HG03575 (cell line): Measurements from ENCODE around the gene MPV17.
"Not testable (repeated sequence)": the region's sequence is repeated elsewhere in the genome, so short reads cannot be mapped to it uniquely, and the experiment has no call there.

Experiments used
- ATAC-seq: cut with Tn5 transposase; IDR thresholded peaks from one replicate; pipeline ENCODE4 v1.9.1; 2021; ENCODE audit not compliant: unreplicated experiment, insufficient number of reproducible peaks, low FRiP score; ENCODE audit errors: extremely low read depth

The MPV17 gene

GRCh38 chr2:27324720-27325119 is 1.8 kb upstream of the MPV17 start:
- ATAC-seq = no peak

DNA sequence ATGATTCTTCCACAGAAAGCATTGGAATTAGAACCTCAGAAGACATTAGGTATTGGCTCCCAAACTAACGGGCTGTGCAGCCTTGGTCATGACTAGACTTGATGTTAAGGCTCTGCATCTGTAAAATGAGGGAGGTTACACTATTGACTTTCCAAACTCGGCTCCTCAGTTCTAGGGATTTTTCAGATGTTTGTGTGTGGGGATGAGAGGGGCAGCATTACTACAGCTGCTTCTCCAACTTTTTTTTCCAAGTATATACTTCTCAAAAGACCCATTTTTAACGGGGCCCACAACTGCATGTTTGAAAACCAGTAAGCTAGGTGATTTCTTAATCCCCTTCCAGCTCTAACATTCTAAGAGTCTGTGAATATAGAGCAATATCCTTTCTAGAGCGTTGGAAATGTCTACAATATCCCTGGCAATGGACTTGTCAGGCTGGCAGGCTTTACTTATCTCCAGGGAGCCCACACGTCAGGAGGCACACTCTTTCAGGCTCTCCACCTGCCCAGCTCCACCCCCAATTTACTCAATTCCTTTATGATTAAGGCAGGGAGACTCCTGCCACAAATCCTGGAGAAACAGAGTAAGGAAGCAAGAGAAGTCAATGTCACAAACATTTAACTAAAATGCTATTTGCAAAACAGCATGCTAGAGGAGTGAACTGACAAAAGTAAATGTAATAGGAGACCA is 844 bp upstream of the MPV17 start:
- no peak for ATAC-seq

DNA sequence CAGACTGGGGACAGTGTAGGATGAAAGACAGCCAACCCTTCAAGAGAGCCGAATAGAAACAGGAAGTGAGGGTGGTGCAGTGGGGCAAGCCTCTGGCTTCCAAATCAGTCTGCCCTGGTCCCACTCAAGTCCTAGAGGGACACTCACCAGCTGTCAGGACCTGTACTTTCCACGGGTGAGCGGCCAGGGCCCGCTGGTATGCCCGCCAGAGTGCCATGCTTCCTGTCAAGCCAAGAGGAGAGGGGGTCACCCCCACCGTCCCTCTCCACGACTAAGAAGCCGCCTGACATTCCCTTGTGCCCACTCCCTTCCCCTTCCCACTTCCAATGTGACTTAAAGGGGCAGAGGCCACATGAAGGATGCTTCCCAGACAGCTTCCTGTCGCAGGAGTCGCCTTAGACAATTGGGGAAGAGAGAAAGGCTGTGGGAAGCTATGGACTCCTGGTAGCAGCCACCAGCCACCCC is 564 bp downstream of the MPV17 start:
- no peak for ATAC-seq

DNA sequence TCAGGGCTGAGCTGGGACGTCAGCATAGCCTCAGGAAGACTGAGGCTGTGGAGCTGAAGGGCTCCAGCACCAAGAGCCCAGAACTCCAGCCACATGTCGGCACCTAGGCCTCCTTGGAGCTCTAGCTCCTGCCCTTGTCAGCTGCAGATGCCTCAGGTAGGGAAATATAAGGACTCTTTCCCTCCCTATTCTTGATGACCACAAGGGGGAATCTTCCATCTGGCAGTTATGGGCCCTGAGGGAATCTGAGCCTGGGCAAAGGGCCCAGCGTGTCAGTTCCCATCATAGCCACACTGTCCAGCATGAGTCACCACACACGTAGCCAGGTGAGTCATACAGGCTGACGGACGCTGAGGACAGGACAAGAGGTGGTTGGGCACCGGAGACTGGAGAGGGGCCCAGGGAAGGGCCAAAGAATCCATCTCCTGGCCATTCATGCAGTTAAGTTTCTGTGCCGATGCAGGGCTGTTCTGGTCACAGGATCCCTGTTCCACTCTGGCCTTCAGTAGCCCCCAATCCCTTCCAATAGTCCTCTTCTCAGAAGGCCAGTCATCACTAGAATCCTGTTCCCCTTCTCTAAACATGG is 1.8 kb downstream of the MPV17 start:
- no peak for ATAC-seq

DNA sequence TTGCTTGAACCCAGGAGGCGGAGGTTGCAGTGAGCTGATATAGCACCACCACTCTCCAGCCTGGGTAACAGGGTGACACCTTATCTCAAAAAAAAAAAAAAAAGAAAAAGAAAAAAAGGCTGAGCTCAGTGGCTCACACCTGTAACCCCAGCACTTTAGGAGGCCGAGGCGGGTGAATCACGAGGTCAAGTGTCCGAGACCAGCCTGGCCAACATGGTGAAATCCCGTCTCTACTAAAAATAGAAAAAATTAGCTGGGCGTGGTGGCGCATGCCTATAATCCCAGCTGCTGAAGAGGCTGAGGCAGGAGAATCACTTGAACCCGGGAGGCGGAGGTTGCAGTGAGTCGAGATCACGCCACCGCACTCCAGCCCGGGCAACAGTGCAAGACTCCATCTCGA is 3.1 kb downstream of the MPV17 start:
- not testable (repeated sequence) for ATAC-seq

DNA sequence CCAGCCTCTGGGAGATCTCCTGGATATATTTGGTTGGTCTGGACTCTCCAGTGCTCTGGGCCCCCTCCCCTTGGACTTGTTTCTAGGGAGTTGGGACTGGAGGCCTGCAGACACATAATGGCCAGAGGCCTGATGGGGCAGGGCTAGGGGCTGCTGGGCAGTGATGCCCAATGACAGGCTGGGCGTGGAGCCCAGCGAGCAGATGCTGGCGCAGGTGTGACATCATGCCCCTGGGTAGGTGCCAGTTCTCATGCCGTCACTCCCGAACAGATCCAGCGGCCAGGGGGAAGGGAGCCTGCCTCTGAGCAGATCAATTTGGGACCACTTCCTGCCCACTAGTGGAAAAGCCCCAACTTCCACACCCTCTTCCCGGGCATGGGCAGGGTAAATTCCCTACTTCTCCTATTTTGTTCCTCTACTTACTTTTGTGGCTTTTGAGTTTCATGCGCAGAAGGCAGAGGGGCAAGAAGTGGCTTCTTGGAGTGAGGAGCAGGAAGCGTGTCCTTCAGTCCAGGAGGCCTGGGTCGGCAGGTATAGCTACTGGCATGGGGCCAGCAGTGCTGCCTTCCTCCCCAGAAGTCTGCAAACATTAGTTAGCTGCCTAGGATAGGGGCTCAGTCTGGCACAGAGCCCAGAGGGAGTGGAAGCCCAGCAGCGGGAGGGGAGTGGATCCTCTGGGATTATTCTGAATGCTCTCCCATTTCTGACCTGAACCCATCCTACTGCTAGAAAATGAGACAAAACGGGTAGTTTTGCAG is 6.1 kb downstream of the MPV17 start:
- no peak for ATAC-seq

- ATAC-seq = no peak
Measured at GRCh38 chr2:27315122-27315521, 7.8 kb downstream of the MPV17 start.

- no peak for ATAC-seq
Measured at GRCh38 chr2:27314709-27315108, 8.2 kb downstream of the MPV17 start.

- no peak for ATAC-seq
Measured at GRCh38 chr2:27313882-27314645, 8.8 kb downstream of the MPV17 start.

- ATAC-seq = no peak
Measured at GRCh38 chr2:27312152-27312551, 10.7 kb downstream of the MPV17 start.

DNA sequence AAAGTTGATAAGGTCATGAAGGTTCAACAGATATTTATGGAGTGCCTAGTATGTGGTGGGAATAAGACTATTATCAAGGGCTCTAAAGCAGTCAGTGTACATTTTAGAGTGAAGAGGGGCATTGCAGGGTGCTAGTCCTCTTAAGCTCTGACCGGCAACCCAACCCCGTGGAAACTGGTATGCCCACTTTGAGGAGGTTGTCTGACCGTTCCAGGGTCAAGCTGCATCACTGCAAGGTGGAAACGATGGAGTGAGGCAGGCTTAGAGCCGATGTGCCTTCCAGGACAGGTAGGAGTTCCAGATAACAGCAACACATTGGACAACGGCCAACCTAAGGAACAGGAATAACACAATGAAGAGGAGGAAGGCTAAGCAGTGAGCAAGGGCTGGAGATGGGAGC is 13.2 kb downstream of the MPV17 start:
- ATAC-seq = no peak

DNA sequence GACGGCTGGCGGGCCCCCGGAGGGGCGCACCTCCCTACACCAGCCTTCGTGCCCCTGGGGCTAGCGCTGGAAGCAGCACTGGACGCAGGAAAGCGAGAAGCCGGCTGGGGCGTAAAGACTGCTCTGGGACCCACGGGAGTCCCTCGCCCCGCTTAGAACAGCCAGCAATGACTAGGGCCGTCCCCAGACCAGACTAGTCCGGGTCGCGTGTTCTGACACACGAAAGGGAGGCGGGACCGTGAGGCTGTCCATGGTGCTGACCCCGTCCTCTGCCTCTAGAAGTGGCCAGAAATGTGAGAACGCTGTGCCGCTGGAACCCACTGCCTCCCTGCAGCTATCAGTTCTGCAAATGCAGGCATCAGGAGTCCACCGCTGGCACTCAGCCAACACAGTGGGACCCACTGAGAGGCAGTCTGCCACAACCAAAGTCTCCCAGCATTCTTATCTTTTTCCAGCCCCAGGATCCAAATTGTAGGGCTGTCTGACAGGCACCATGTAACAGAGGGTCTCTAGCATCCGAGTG is 14.5 kb downstream of the MPV17 start, which contains the start of gene UCN:
Gene UCN (minus strand): TSS at position 87 of the 523 bp plus-strand sequence. CDS start 550 bp downstream, outside the sequence.
- no peak for ATAC-seq

DNA sequence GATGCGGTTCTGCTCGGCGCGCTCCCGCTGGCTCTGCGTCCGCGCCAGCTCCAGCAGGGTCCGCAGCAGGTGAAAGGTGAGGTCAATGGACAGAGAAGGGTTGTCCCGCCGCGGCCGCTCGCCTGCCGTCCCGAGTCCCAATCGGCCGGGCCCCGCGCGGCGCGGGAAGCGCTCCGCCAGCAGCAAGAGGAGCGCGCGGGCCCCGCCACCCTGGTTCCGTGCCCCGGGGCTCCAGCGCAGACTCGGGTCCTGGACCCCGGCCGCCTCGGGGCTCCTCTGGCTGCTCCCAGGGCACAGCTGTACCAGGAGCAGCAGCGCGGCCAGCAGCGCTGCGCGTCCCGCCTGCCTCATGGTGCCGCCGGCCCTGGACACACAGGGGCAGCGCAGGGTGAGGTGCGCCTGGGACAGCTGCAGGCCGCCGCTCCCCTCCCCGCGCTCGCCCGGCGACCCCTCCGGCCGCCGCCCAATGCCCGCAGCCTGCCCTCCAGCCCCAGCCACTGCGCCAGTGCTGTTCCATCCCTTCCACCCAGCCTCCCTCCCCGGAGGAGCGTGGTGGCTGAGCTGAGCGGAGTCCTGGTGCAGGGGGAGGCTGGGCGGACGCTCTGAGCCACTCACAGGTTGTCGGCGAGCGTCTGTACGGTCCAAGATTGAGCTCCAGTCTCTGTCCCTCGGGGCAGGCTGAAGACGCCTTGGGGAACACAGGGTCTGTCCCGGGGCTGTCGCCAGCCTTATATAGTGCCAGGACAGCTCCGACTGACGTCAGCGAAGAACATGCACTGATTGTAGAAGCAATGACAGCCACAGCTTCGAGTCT is 15.1 kb downstream of the MPV17 start:
- ATAC-seq = no peak

DNA sequence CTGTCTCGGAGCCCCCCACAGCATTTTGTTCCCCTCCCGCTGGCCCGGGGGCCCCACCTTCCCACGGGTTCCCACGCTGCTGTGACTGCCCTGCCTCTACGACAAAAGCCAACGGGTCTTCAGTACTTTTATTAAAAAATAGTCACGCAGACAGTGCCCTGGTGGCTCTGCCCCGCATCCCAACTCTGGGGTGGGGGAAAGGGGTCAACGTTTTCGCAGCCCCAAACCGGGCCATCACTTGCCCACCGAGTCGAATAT is 15.7 kb downstream of the MPV17 start:
- ATAC-seq = no peak

DNA sequence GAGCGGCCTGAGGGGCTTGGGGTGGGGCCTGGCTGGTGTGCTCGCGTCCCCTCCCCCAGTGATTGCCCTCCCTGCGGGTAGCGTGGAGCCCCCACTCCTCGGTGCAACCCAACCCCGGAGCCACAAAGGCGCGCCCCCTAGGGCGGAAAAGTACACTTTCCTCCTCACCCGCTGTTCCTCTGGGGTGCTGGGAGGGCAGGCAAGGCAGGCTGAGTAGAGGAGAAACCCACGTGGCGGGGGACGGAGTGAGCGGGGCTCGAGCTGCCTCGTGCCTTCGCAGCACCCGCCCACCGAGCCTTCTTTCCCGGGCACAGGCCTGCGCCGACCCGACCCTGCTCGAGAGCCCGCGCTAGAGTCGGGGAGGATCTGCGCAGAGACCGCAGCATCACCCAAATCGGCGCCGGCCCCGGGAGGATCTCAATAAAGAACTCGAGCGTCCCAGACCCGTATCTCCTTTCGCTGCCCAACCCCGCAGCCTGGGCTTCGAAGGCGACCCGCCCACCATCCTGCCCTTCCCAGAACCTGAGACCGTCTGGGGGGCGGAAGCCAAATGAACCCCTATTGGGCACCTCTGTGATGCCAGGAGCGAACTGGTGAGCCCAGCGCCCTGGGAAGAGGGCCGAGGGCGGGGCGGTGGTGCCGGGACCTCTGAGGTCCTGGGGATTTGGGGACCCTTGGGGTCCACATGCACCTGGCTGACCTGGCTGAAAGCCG is 16.2 kb downstream of the MPV17 start:
- ATAC-seq = no peak

DNA sequence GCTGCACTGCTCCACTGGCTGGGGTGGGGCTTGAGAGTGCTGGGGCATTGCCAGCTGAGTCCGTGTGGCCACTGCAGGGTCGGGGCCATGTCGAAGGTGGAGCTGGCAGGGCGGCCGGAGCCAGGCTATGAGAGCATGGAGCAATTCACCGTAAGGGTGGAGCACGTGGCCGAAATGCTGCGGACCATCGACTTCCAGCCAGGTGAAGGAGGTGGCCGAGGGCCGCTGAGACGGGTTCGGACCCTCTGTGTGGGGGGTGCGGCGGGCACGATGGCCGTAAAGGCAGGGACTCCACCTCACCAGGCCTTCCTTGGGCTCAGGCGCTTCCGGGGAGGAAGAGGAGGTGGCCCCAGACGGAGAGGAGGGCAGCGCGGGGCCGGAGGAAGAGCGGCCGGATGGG is 16.8 kb downstream of the MPV17 start:
- ATAC-seq = no peak

- no peak for ATAC-seq
Measured at GRCh38 chr2:27305516-27305915, 17.4 kb downstream of the MPV17 start.
